A549 treated with ZK216348 at 1 μM for 4 hours (cell line): ENCODE data around the gene MXRA8. TPM values are rescaled to one million over a fixed set of nuclear protein-coding genes. Genes with fewer than 3 reads are reported as not detected.

ENCODE experiments used
- total RNA-seq: library from RNA; stranded (reverse); fragments of 200-300 nt; extraction: Qiagen RNA extraction; gene quantifications from 5 replicates; pipeline ENCODE4 v1.2.3, GENCODE V29; 2022; ENCODE audit warnings: low read depth

The MXRA8 gene, protein sequence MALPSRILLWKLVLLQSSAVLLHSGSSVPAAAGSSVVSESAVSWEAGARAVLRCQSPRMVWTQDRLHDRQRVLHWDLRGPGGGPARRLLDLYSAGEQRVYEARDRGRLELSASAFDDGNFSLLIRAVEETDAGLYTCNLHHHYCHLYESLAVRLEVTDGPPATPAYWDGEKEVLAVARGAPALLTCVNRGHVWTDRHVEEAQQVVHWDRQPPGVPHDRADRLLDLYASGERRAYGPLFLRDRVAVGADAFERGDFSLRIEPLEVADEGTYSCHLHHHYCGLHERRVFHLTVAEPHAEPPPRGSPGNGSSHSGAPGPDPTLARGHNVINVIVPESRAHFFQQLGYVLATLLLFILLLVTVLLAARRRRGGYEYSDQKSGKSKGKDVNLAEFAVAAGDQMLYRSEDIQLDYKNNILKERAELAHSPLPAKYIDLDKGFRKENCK
- total RNA-seq = 0.15 to 0.29 TPM in 2 of 5 replicates, not detected in the others

GRCh38 chr1:1358433-1359271 is at the start of gene MXRA8:
MXRA8 (minus strand) TSS chr1:1358555; CDS start chr1:1358504, 51 bp downstream.

GRCh38 chr1:1406821-1407635 is 48.7 kb upstream of the MXRA8 start, which contains the start of gene MRPL20:
MRPL20 (minus strand) TSS chr1:1407293; CDS start chr1:1407217, 76 bp downstream.

GRCh38 chr1:1399187-1399871 is 41.0 kb upstream of the MXRA8 start, which contains the start of gene CCNL2:
CCNL2 (minus strand) TSS chr1:1399335; CDS start chr1:1399306, 29 bp downstream.

DNA sequence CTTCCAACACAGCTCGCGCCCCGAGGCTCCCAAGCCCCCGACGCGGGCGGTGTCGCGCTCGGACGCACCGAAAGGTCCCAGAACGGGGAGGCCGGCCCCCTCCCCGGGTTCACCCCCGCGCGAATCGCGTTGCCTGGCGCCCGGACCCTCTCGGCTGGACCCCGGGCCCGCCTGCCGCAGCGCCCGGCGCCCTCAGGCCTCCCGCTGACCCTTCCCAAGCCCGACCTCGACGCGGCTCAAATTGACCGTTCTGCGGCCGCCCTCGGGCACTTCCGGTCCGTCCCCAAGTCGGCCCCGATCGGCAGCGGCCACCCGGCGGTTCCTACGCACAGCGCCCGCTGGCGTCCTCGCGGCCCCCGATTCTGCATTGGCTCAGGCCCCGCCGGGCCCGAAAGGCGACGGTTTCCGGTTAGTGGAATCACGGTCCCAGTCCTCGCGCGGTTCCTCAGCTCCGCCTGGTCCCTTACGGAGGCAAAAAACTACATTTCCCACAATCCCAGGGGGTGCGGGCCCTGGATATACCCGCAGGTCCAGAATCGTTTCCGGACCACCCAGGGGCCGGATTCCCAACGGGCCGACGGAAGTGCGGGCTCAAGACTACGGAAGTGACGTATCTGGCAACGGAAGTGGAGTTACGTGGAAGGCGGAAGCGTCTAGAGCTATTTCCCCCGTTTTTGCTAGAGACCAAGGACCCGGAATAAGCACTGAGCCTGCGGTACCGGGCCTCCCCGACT is 16.7 kb upstream of the MXRA8 start, which contains the start of gene AURKAIP1:
TSS of gene AURKAIP1 (minus strand) at position 279 of the 734 bp plus-strand sequence. CDS start 451 bp downstream, outside the sequence.

DNA sequence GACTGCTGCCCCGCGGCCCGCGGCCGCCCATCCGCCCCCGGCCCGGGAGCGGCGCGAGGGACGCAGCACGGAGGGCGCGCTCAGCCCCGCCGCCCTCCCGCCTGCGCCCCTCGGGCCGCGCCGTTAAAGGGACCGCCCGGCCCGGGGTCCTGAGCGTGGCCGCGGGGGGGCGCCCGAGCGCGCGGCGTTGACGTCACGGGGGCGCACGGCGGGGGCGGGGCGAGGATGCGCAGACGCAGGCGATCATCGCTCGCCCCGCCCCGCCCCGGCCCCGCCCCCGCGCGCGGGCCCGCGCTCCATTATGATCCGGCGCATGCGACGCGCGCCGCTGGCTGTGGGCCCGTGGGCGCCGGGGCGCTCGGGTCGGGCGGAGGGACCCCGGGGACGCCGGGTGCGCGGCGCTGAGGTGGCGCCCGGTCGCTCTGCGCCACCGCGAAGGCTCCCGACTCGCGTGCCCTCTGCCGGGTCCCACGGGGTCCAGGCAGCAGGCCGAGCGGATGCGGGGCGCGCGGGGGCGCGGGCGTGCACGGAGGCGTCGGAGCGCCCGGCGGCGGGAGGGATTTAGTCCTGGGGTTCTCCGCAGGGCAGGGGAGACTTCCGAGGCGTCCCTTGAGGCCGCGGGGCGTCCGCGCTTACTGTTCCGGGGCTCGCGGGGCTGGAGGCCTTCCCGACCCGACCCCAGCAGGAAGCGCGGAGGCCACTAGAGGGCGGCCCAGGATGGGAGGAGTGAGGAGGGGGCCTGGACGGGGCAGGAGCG is 8.9 kb downstream of the MXRA8 start, which contains the start of gene DVL1:
TSS of gene DVL1 (minus strand) at position 163 of the 757 bp plus-strand sequence. CDS start 353 bp downstream, outside the sequence.

DNA sequence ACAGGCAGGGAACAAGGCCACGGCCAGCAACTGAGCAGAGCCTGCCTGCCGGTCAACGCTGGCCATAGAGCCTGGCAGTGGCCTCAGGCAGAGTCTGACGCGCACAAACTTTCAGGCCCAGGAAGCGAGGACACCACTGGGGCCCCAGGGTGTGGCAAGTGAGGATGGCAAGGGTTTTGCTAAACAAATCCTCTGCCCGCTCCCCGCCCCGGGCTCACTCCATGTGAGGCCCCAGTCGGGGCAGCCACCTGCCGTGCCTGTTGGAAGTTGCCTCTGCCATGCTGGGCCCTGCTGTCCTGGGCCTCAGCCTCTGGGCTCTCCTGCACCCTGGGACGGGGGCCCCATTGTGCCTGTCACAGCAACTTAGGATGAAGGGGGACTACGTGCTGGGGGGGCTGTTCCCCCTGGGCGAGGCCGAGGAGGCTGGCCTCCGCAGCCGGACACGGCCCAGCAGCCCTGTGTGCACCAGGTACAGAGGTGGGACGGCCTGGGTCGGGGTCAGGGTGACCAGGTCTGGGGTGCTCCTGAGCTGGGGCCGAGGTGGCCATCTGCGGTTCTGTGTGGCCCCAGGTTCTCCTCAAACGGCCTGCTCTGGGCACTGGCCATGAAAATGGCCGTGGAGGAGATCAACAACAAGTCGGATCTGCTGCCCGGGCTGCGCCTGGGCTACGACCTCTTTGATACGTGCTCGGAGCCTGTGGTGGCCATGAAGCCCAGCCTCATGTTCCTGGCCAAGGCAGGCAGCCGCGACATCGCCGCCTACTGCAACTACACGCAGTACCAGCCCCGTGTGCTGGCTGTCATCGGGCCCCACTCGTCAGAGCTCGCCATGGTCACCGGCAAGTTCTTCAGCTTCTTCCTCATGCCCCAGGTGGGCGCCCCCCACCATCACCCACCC is 27.0 kb downstream of the MXRA8 start, which contains the start of gene TAS1R3:
TSS of gene TAS1R3 (plus strand) at position 213 of the 898 bp plus-strand sequence. CDS start at position 279, 66 bp downstream.

GRCh38 chr1:1324524-1325287 is 33.6 kb downstream of the MXRA8 start, which contains the start of the genes CPTP and INTS11:
CPTP (plus strand) TSS chr1:1324802; CDS start chr1:1326911, 2,109 bp downstream.
INTS11 (minus strand) TSS chr1:1324660; CDS start chr1:1324608, 52 bp downstream.

DNA sequence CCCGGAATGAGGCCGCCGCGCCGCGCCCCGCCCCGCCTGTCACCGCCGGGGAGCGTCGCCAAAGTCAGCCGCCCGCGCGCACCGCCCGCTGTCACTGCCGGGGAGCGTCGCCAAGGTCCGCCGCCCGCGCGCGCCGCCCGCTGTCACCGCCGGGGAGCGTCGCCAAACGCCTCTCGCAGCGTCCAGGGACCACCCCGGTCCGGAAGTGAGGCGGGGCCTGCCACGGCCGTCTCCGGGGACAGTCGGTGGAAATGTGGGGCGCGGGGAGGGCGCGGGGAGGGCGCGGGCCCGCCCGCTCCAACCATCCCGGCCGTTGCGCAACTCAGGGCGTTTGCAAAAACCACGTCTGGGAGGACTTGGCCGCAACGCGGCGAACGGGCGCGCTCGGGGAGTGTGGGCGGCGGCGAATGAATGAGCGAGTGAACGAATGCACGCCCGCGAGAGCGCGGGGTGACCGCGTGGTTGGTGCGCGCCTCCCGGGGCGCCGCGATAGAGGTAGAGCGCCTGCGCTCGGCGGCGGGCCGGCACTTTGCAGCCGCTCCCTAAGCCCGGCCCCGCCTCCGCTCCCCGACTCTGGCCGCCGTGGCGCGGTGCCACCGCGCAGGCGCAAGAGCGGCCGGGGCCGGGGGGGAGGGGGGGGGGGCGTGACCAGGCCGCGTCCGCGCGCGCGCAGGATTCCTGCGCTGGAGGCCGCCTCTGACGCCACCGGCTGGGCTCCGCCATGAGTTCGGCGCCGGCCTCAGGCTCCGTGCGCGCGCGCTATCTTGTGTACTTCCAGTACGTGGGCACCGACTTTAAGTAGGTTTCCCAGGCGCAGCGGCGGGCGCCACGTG is 50.2 kb downstream of the MXRA8 start, which contains the start of the genes ACAP3 and PUSL1:
TSS of gene ACAP3 (minus strand) at position 8 of the 833 bp plus-strand sequence. CDS start 115 bp downstream, outside the sequence.
TSS of gene PUSL1 (plus strand) at position 675 of the 833 bp plus-strand sequence. CDS start at position 722, 47 bp downstream.

Other genes starting within 250 kb of the MXRA8 start
- 6.7 to 16.7 TPM (median 13.8 TPM) in 5 replicates for gene C1orf159, start 242.5 kb downstream of the MXRA8 start, total RNA-seq
- not detected in 5 replicates for gene TTLL10, start 184.7 kb downstream of the MXRA8 start, total RNA-seq
- gene TNFRSF18, start 152.0 kb downstream of the MXRA8 start, total RNA-seq = 0.35 TPM in 1 of 5 replicates, not detected in the others
- gene TNFRSF4, start 144.4 kb downstream of the MXRA8 start, total RNA-seq = 0.20 to 0.23 TPM in 2 of 5 replicates, not detected in the others
- 84.0 to 148 TPM (median 137 TPM) in 5 replicates for gene SDF4, start 126.6 kb downstream of the MXRA8 start, total RNA-seq
- gene B3GALT6, start 126.3 kb downstream of the MXRA8 start, total RNA-seq = 8.9 to 24.1 TPM (median 21.8 TPM) in 5 replicates
- 1.2 to 2.6 TPM (median 2.0 TPM) in 4 of 5 replicates, not detected in the other for gene C1QTNF12, start 111.8 kb downstream of the MXRA8 start, total RNA-seq
- 38.1 to 48.8 TPM (median 48.1 TPM) in 5 replicates for gene UBE2J2, start 84.7 kb downstream of the MXRA8 start, total RNA-seq
- gene SCNN1D, start 78.1 kb downstream of the MXRA8 start, total RNA-seq = 0.88 to 1.5 TPM (median 1.2 TPM) in 5 replicates
- gene ACAP3, start 50.6 kb downstream of the MXRA8 start, total RNA-seq = 5.3 to 22.8 TPM (median 18.9 TPM) in 5 replicates
- 13.1 to 28.9 TPM (median 26.2 TPM) in 5 replicates for gene PUSL1, start 50.0 kb downstream of the MXRA8 start, total RNA-seq
- gene INTS11, start 33.9 kb downstream of the MXRA8 start, total RNA-seq = 45.7 to 67.6 TPM (median 59.0 TPM) in 5 replicates
- gene CPTP, start 33.8 kb downstream of the MXRA8 start, total RNA-seq = 11.2 to 23.6 TPM (median 21.2 TPM) in 5 replicates
- 0.08 to 0.20 TPM (median 0.12 TPM) in 5 replicates for gene TAS1R3, start 27.3 kb downstream of the MXRA8 start, total RNA-seq
- gene DVL1, start 9.1 kb downstream of the MXRA8 start, total RNA-seq = 31.3 to 89.3 TPM (median 77.1 TPM) in 5 replicates
- gene AURKAIP1, start 16.7 kb upstream of the MXRA8 start, total RNA-seq = 90.7 to 179 TPM (median 167 TPM) in 5 replicates
- gene CCNL2, start 40.8 kb upstream of the MXRA8 start, total RNA-seq = 38.3 to 62.7 TPM (median 53.1 TPM) in 5 replicates
- gene MRPL20, start 48.7 kb upstream of the MXRA8 start, total RNA-seq = 122 to 156 TPM (median 133 TPM) in 5 replicates
- gene ANKRD65, start 62.7 kb upstream of the MXRA8 start, total RNA-seq = 0.07 to 0.23 TPM in 2 of 5 replicates, not detected in the others
- gene VWA1, start 77.1 kb upstream of the MXRA8 start, total RNA-seq = 5.3 to 18.2 TPM (median 15.0 TPM) in 5 replicates
- gene ATAD3C, start 91.1 kb upstream of the MXRA8 start, total RNA-seq = not detected in 5 replicates
- gene ATAD3B, start 113.2 kb upstream of the MXRA8 start, total RNA-seq = 1.6 to 3.6 TPM (median 3.0 TPM) in 5 replicates
- 24.3 to 40.3 TPM (median 39.2 TPM) in 5 replicates for gene ATAD3A, start 153.6 kb upstream of the MXRA8 start, total RNA-seq
- gene TMEM240, start 182.1 kb upstream of the MXRA8 start, total RNA-seq = 0.37 to 0.68 TPM (median 0.48 TPM) in 4 of 5 replicates, not detected in the other
- gene SSU72, start 216.3 kb upstream of the MXRA8 start, total RNA-seq = 95.6 to 113 TPM (median 112 TPM) in 5 replicates
- 3.9 to 9.9 TPM (median 8.5 TPM) in 5 replicates for gene FNDC10, start 241.6 kb upstream of the MXRA8 start, total RNA-seq